HG03571 (cell line): ENCODE results near the gene BDH1.

Experiments
- ATAC-seq: cut with Tn5 transposase; IDR thresholded peaks from one replicate; pipeline ENCODE4 v1.9.1; 2021; ENCODE audit not compliant: unreplicated experiment

The BDH1 gene

DNA sequence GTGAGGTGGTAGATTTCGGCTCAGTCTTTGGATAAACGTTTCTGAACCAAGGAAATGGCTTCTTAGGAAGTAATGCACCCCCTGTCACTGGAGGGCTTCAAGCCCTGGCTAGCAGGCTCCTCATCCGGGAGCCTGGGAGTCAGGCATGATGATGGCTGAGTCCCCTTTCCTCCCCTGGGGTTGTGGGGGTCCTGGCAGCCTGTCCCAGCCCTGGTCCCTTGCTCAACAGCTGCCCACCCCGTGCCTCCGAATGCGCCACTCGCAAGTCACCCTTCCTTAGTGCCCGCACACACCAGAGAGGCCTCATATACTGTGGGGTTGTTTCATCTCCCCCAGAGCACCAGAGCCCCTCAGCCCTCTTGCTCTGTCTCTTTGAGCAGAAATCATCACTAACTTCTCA, 48.2 kb downstream of the BDH1 start:
- no peak for ATAC-seq

GRCh38 chr3:197507081-197507480, 48.7 kb downstream of the BDH1 start:
- no peak for ATAC-seq

- no peak for ATAC-seq
Measured at GRCh38 chr3:197505796-197506548, 49.8 kb downstream of the BDH1 start.

DNA sequence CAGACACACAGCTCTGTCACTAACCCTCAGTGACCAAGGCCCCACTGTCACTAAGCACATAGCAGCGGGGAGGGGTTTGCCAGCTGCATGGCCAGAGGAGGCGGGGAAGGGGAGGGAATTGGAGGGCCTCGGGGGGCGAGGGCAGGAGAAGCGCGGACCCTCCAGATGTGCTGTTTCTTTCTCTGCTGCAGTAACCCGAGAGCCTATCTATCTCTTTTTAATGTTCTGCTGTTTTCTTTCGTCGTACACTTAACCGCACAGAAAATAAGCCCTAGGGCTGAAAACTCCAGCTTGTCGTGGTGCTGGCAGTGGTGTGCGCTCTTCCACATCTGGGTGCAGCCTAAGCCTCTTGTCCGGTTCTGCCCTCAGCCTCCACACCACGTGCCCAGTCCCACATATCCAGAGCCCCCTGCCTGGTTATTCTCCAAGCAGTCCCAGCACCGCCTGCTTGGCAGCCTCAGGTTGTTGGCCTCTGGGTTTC, 51.1 kb downstream of the BDH1 start:
- ATAC-seq = no peak

GRCh38 chr3:197504229-197504628, 51.5 kb downstream of the BDH1 start:
- no peak for ATAC-seq

GRCh38 chr3:197503652-197504051, 52.1 kb downstream of the BDH1 start:
- ATAC-seq = no peak

DNA sequence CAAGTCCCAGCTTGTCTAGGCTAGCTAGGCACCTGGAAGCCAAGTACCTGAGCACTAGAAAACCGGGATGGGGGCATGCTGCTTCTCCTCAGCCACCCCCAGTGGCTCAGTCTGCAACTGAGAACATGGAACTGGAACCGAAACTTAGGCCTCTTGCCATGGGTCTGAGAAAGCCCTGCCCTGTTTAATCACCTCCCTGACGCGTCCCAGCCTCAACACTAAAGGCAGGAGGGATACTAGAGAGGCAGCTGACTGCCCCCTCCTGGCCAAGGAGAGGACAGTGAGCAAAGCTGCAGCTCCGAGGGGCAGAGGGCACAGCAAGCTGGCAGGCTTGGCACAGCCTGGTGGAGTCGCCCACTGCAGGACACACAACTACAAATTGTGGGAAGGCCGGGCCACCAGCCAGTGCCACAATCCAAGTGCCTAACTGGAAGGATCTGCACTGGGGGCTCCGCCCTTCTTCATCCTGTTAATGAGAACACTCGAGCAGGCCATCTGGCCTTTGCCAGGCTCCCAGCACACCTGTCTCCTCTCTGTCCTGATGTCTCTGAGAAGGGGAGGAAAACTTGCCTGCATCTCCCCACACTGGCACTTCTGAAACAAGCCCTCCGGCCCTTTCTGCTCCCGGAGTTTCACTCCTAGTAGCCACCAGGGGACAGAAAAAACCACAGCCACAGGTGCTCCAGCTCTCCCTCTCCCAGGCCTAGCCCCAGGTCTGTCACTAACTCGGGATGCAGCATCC, 53.7 kb downstream of the BDH1 start:
- peak; percentile 70 for ATAC-seq

- no peak for ATAC-seq
Measured at GRCh38 chr3:197501496-197501878, 54.3 kb downstream of the BDH1 start.

GRCh38 chr3:197500812-197501211, 55.0 kb downstream of the BDH1 start:
- ATAC-seq = no peak

DNA sequence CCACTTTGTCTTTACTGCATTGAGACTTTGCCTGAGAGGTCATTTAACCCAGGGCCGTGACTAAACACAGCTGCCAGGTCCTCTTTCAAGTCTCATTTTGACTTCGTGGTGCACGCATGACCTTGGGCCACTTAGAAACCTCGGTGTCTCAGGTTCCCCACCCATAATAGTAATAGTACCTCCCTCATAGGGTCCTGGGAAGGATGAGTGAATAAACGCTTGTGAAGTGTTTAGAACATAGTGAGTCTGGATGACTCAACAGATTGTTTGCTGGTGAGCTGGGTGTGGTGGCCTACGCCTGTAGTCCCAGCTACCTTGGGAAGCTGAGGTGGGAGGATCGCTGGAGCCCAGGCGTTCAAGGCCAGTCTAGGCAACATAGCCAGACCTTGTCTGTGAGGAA, 56.3 kb downstream of the BDH1 start:
- ATAC-seq = no peak

GRCh38 chr3:197498499-197499241, 57.1 kb downstream of the BDH1 start:
- no peak for ATAC-seq

DNA sequence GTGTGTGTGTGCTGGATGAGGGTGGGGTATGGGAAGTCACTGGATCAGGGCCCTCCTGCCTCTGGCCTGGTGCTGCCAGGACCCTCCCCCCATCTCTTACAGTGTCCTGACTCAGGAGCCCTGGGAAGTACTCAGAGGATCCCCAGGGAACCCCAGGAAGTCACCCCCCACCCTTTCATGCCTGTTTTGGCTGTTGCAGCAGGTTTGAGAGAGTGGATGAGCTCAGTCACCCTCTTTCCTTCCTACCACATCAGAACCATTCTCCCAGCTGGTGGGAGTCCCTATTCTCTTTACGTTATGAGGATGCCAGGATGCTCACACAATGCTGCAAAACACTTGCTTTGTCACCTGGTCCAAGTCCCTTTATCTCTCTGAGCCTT, 59.0 kb downstream of the BDH1 start:
- ATAC-seq = no peak

DNA sequence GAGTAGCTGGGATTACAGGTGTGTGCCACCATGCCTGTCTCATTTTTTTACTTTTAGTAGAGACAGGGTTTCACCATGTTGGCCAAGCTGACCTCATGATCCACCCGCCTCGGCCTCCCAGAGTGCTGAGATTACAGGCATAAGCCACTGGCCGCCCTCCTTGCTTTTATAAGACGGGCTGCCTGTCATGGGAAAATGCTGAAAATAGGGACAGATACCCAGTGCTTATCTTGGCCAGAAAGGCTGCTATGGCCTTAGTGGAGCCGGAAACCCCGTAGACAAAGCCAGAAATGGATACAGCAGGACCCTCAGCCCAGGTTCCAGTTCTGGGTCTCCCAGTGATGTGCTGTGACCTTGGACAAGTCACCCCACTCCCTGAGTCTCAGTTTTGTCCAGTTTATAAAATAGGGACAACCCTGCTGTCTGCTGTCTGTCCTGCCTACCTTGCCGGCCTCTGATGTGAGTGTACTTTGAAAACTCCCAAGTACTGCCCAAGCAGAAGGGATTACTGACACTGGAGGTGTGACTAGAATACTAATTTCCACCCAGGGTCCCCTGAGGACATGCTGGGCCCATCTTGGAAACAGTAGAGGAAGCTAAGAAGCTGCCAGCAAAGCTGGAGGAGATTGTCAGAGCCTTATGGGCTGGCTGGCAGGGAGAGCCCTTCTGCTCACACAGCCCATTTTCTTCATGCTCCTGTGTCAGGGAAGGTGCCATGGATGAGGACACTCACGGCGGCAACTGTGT, 59.6 kb downstream of the BDH1 start:
- ATAC-seq = no peak

GRCh38 chr3:197495499-197495898, 60.3 kb downstream of the BDH1 start:
- no peak for ATAC-seq

- no peak for ATAC-seq
Measured at GRCh38 chr3:197495059-197495455, 60.7 kb downstream of the BDH1 start.

- no peak for ATAC-seq
Measured at GRCh38 chr3:197494366-197495058, 61.3 kb downstream of the BDH1 start.

GRCh38 chr3:197493049-197493448, 62.7 kb downstream of the BDH1 start:
- ATAC-seq = no peak

DNA sequence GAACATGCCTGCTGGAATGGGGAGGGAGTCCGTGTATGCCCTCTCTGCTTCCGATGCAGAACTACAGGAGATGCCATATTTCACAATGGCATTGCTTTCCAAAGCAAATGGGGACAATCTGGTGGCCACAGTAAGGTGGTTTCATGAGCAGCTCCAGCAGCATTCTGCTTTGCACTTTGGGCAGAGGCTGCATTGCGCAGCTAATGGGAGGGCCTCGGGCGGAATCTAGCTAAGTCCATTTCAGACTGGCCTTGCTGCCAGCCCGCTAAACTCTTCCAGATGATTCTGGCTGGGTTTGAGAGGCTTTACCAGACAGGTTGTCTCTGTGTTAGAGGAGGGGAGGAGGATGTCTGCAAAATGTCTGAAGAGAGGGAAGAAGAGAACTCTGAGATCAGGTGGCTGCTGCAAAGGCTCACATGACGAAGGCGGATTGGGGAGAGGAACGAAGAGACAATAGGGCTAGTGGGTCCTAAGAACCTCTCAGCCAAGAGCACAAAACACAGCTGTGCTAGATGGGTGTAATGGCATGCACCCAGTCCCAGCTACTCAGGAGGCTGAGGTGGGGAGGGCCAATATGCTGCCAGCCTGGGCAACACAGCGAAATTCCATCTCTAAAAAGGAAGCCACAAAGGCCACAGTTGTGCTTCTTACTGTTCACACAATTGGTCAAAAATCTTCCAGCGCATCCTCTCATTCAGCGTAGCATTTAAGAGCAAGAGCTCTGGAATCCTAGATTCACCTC, 63.7 kb downstream of the BDH1 start:
- ATAC-seq = no peak

DNA sequence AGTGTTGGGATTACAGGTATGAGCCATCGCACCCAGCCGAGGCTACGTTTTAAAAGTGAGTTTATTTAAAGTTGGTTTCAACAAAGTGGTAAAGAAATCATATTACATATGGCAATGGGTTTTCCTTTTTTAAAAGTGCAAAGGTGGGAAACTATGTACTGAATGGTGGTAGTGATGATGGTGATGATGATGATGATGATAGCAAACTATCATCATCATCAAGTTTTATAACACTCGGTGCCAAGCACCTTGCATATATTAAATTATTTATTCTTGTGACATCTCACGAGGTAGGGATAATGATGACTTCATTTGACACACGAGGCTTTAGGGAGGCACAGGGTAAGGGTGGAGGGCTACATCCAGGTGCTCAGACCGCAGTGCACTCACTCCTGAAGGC, 64.3 kb downstream of the BDH1 start:
- no peak for ATAC-seq
